NCI-H524 (cell line): Measurements from ENCODE around the gene SYCE1.
"Not testable (repeated sequence)": the region's sequence is repeated elsewhere in the genome, so short reads cannot be mapped to it uniquely, and the experiment has no call there.

ENCODE experiments used
- DNase-seq, 2 experiments: peaks; one replicate each; lab custom pipeline; 2025; lab: John Stamatoyannopoulos, UW

SYCE1 gene

DNA sequence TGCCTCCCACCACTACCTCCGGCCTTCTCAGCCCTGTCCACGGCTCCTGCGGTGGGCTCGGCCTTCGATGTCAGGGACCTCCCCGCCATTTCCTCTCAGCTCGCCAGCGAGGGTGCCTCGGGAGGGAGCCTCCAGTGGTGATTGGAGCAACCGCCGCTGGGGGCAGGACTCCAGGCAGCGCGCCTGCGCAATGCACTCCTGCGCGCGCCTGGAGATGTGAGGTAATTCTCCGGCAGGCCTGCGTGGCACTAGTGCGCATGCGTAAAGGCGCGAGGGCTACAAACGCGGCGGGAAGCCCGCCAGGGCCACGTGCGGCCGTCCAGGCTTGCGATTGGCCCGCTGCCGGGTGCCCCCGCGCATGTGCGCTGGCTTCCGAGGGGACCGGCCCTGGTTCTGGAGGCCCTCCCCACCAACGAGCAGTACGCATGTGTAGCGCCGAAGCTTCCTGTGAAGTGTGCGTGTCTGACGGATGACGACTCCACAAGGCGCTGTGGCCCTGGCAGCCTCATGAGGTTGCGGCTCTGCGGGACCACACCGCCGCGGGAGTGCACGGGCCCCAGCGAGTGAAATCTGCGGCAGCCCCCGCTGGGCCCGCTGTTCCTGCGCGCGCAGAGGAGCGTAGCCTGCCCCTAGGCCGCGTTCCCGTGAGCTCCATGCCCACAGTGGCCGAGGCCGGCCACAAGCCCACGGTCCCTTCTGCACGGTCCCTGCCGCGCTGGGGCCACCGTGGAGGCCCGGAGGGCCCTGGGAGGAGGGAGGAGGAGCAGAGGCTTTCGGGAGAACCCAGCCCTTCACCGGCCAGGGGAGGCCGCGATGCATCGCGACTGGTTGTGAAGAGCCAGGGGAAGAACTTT lies at the start of gene SYCE1:
SYCE1 (minus strand) TSS at position 143 of the 854 bp plus-strand sequence; CDS start at position 89, 54 bp downstream.
- peak in 1 of 2 experiments; percentile 12 for DNase-seq

- no peak for DNase-seq
Measured at GRCh38 chr10:133614830-133615580, 49.6 kb upstream of the SYCE1 start.

DNA sequence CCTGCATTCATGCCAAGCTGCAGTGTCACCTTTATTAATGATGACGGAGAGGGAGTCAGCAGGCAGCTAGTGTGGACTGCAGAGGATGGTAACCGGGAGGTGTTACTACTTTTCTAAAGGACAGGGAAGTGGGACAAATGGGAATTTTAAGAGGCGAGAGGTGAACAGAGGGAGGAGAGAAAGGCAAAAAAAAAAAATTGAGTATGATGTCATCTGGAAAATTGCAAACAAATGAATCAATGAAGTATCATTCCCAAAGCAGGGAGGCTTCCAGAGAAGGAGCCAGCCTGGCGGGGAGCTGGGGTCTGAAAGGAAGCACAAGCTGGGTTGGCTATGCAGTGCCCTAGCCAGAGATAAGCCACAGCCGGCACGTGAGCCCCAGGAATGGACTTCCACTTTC lies 48.3 kb upstream of the SYCE1 start:
- DNase-seq = no peak

GRCh38 chr10:133611079-133611478 lies 45.7 kb upstream of the SYCE1 start:
- DNase-seq = no peak

- DNase-seq = peak in 1 of 2 experiments; percentile 6
Measured at GRCh38 chr10:133608855-133609254, 43.5 kb upstream of the SYCE1 start.

DNA sequence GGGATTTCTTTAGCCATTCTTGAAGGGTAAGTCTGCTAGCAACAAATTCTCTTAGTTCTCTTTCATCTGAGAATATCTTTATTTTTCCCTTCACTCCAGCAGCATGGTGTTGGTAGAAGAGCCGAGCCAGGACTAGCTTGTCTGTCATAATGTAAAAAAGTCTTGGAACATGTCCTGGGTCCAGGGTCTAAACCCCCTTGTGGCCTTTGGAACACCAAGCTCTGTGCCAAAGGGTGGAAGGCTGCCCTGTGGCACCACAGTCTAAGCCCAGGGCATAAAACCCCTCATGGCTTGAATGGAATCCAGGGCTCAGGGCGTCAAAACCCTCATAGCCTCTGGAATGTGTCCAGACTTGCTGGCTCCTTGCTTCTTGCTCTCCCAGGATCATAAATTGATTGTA lies 38.1 kb upstream of the SYCE1 start:
- not testable (repeated sequence) for DNase-seq

DNA sequence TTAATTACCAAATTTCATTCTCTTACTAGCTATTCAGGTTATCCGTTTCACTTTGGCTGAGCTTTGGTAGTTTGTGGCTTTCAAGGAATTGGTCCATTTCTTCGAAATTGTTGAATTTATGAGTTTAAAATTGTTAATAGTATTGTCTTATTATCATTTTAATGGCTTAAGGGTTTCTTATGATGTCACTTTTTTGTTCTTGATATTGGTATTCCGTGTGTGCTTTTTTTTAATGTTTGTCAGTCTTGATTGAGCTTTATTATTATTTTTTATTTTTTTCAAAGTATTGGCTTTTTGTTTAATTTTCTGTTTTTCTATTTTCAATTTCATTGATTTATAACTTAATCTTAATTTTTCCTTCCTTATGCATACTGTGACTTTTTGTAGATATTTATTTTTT lies 35.3 kb upstream of the SYCE1 start:
- DNase-seq = no peak

- DNase-seq = not testable (repeated sequence)
Measured at GRCh38 chr10:133599869-133600268, 34.5 kb upstream of the SYCE1 start.

- no peak for DNase-seq
Measured at GRCh38 chr10:133592716-133593115, 27.3 kb upstream of the SYCE1 start.

DNA sequence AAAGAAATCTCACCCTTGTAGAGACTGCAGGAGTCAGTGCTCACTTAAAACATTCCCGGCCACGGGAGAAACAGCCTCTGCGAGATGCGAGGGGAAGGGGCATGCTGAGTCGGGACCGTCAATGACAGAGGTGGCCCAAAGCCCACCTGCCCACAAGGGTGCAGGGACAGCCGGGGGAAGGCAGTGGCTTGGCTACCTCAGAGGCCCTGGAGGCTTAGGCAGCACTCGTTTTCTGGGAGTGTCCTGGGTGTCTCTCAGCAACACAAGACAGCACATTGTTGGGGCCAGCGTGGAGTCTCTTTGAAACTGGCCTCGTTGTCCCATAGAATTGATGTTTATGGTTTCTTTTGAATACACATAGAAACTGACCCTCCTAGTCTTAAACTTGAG lies 25.6 kb upstream of the SYCE1 start:
- DNase-seq = no peak

GRCh38 chr10:133590226-133590969 lies 25.0 kb upstream of the SYCE1 start:
- no peak for DNase-seq

DNA sequence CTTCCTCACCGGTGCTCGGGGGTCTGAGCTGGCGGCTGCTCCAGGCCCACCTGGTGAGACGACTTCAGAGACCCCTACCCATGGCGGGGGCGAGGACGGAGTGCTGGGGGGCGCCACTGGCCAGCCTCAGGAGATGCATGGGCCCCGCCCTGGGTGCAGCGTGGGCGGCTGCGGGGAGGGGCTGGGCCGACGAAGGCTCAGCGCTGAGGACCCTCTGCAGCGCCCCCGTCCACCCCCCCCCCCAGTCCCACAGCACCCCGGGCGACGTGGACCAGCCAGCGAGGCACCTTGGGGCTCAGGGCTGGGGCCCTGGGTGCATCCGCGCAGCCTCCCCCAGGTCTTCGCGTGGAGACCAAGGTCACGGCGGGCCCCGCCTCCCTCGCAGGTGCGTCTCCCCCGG lies 11.7 kb upstream of the SYCE1 start:
- DNase-seq = not testable (repeated sequence)

DNA sequence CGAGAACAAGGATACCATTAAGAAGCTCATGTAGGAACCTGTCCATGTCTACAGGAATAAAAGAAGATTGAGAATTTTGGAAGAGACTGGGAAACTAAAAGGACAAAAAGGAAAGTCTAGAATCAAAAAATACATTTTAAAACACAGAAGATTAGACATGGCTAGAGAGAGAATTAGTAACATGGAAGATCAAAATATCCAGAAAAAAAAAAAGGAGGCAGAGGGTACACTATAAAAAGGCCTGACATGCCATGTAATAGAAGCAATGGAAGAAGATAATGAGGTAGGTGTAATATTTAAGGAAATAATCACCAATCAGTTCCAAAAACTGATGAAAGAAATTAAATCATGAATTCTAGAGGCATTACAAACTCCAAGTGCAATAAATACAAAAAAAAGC lies 8.1 kb upstream of the SYCE1 start:
- not testable (repeated sequence) for DNase-seq

- DNase-seq = not testable (repeated sequence)
Measured at GRCh38 chr10:133572055-133572454, 6.7 kb upstream of the SYCE1 start.

- not testable (repeated sequence) for DNase-seq
Measured at GRCh38 chr10:133569801-133570200, 4.4 kb upstream of the SYCE1 start.

DNA sequence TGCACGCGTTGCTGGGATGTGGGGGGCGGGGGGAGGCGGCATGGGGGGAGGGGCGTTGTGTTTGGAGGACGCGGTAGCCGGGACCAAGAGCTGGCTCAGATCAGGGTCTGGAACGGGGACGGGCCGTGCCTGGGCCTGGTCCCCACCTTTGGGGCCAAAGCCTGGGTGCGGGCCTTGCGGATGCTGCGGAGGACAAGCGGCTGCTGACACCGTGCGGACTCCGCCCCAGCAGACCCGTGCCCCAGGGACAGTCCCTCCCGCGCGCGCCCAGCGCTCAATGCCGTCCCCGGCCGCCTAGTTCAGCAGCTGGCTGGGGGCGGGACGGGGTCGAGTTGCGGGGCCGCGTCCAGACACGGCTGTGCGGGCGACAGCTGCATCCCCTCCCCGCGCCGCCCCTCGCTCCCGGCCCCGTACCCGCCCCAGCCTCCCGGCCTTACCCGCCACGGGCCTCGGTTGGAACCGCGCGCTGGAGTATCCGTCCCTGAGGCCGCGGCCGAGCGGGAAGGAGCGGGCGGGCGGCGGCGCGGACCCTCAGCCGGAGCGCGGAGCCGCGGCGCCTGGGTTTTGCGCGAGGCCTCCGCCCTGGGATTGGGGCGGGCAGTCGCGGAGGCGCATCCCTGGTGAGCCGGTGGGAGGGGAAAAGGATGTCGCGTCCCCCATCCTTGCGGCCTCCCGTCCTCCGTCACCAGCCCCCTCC lies 3.6 kb upstream of the SYCE1 start:
- not testable (repeated sequence) for DNase-seq

GRCh38 chr10:133568287-133568614 lies 2.9 kb upstream of the SYCE1 start:
- DNase-seq = no peak

DNA sequence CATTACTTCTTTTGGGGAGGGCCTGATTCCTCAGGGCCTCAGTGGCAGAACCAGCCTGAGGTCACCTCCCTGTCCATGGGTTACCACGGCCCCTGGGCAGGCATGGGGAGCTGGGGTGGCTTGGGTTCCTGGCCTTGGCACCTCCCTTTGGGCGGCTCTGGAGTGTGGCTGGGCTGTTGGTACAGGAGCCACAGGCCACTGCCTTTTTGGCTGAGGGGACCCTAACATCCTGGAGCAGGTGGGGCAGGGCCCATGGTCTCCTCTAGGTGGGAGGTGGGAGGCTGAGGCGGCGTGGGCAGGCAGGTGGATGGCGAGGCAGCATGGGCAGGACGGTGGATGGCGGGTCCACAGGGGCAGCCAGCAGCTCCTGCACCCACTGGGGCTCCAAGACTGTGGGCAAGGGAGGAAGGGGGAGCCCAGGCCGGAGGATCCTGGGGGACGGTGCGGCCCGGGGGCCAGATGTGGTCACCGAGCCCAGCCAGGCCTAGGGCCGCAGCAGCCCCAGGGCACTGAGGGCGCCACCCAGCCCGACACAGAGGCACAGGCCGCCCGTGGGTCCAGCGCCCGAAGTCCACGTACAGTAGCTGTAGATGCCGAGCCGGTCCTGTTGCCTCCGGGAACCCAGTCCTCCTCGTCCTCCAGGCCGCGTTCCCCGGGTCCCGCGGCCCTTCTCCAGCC lies 2.4 kb upstream of the SYCE1 start:
- DNase-seq = no peak

GRCh38 chr10:133567119-133567518 lies 1.7 kb upstream of the SYCE1 start:
- DNase-seq = no peak

DNA sequence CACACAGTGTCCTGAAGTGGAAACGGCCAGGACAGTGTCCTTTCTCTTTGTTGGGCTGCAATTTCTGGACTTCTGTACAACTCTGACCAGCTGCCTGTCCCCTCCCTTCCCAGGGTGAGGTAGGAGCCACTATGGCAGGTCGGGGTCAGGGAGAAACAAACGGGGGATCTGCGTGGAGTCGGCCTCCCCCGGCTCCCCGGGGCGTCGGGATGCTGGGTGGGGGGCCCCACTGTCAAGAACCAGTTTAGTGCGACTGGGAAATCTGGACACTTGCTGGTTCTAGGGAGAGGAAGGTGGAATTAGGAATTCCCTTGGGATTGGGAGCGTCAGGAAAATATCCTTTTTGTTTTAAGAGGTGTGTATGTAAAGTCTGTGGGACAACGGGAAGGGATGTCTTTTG lies 567 bp downstream of the SYCE1 start:
- no peak for DNase-seq

DNA sequence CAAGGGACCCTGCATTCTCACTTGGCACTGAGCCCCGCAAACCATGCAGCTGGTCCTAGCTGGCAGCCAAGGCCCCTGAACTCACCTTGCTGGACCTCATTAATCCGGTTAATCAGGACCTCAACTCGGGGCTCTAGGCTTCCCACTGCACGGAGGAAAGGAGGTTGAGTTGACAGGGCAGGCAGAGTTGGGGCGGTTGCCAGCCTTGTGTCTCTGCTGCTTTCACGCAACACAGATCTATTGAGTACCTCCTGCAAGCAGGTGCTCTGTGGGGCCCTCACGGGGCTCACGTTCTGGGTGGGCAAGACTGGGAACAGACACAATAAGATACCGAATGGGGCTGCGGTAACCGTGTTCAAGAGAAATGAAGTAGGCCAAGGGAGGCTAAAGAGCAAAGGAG lies 6.2 kb downstream of the SYCE1 start:
- DNase-seq = no peak
